Middle frontal gyrus (tissue), 1 donor: Measurements from ENCODE around the gene HERPUD1.
"Not testable (repeated sequence)": the region's sequence is repeated elsewhere in the genome, so short reads cannot be mapped to it uniquely, and the experiment has no call there.

Experiments used
- DNase-seq: peaks from one replicate; pipeline ENCODE4 v3.0.0-alpha.2; 2015; ENCODE audit warnings: low spot score; ENCODE audit errors: extremely low spot score

The HERPUD1 gene

GRCh38 chr16:56977823-56978430 lies 46.0 kb downstream of the HERPUD1 start:
- no peak for DNase-seq

- DNase-seq, result no peak
These were observed 48.2 kb downstream of the HERPUD1 start for GRCh38 chr16:56980201-56980535.

GRCh38 chr16:56980792-56981724 lies 49.1 kb downstream of the HERPUD1 start:
- DNase-seq, result no peak

GRCh38 chr16:56981729-56982271 lies 49.9 kb downstream of the HERPUD1 start:
- DNase-seq, result no peak

GRCh38 chr16:56982695-56983094 lies 50.8 kb downstream of the HERPUD1 start:
- DNase-seq, result no peak

- DNase-seq, result no peak
These were observed 51.3 kb downstream of the HERPUD1 start for GRCh38 chr16:56983211-56983751.

GRCh38 chr16:56984639-56985038 lies 52.7 kb downstream of the HERPUD1 start:
- DNase-seq, result no peak

- no peak for DNase-seq
These were observed 53.5 kb downstream of the HERPUD1 start for GRCh38 chr16:56985288-56985961.

GRCh38 chr16:56985962-56986360 lies 54.0 kb downstream of the HERPUD1 start:
- no peak for DNase-seq

GRCh38 chr16:56986361-56986760 lies 54.4 kb downstream of the HERPUD1 start:
- DNase-seq, result no peak

GRCh38 chr16:56986908-56987307 lies 55.0 kb downstream of the HERPUD1 start:
- DNase-seq, result not testable (repeated sequence)

- DNase-seq, result no peak
These were observed 55.8 kb downstream of the HERPUD1 start for GRCh38 chr16:56987692-56988091.

GRCh38 chr16:56988161-56988947 lies 56.4 kb downstream of the HERPUD1 start:
- no peak for DNase-seq

GRCh38 chr16:56988948-56989945 lies 57.3 kb downstream of the HERPUD1 start, which contains the start of gene NLRC5:
Gene NLRC5, plus strand, starts transcription at chr16:56989557. Its CDS starts 31,156 bp downstream, at chr16:57020713.
- peak; percentile 46 for DNase-seq

GRCh38 chr16:56989988-56990387 lies 58.0 kb downstream of the HERPUD1 start:
- DNase-seq, result no peak

GRCh38 chr16:56990407-56991286 lies 58.7 kb downstream of the HERPUD1 start:
- no peak for DNase-seq

GRCh38 chr16:56992431-56992830 lies 60.5 kb downstream of the HERPUD1 start:
- not testable (repeated sequence) for DNase-seq

GRCh38 chr16:56993204-56993603 lies 61.3 kb downstream of the HERPUD1 start:
- DNase-seq, result no peak
